Stomach (tissue), 9 donors: ENCODE data around the gene RPL10A. TPM values are rescaled to one million over a fixed set of nuclear protein-coding genes. Genes with fewer than 3 reads are reported as not detected.
A peak's percentile ranks its signal among the peaks of the same experiment; 100 is the strongest.

Experiments
- DNase-seq, 2 donors: peaks; one replicate each; pipeline versions ENCODE4 v3.0.0 to v3.0.0-alpha.2; 2013 to 2019
- H3K27ac ChIP-seq, 5 donors: fragments of 200-600 bp in 4 of 5; sonication (generic) in 4 of 5; one replicate each; pipeline ENCODE4 v1.5.1; 2013 to 2019; ENCODE audit warnings: mild to moderate bottlenecking in 1 of 5, moderate library complexity in 1 of 5
- H3K27me3 ChIP-seq, 3 donors: fragments of 200-600 bp; sonication (generic); one replicate each; pipeline ENCODE4 v1.5.1; 2017 to 2019; ENCODE audit warnings: mixed run types in 1 of 3
- H3K36me3 ChIP-seq, 4 donors: fragments of 200-600 bp; sonication (generic); 1 replicate in 3 of 4; 2 replicates in 1 of 4; pipeline ENCODE4 v1.5.1; 2016 to 2019
- H3K4me1 ChIP-seq, 4 donors: fragments of 200-600 bp; sonication (generic); one replicate each; pipeline ENCODE4 v1.5.1; 2016 to 2019
- H3K4me3 ChIP-seq, 4 donors: fragments of 200-600 bp; sonication (generic) in 3 of 4; one replicate each; pipeline ENCODE4 v1.5.1; 2016 to 2019; ENCODE audit warnings: mild to moderate bottlenecking in 1 of 4
- H3K9me3 ChIP-seq, 4 donors: fragments of 200-600 bp; sonication (generic); one replicate each; pipeline ENCODE4 v1.5.1; 2016 to 2019
- CTCF ChIP-seq, 7 experiments: fragments of 450-650 bp in 4 of 7; fragments of 200-600 bp in 3 of 7; sonication (generic) in 3 of 7; IDR thresholded peaks; one replicate each; pipeline ENCODE4 v1.5.1; 2016 to 2019; ENCODE audit warnings: antibody characterized with exemption in 7 of 7, control low read depth in 2 of 7, mild to moderate bottlenecking in 1 of 7
- EP300 ChIP-seq: sonication (generic); formaldehyde crosslinking; IDR thresholded peaks from one replicate; pipeline ENCODE4 v1.6.1; 2017; ENCODE audit warnings: antibody characterized with exemption
- POLR2A ChIP-seq, 4 donors: fragments of 450-650 bp; IDR thresholded peaks; one replicate each; pipeline ENCODE4 v1.6.1; 2016; ENCODE audit warnings: antibody characterized with exemption in 4 of 4, control low read depth in 2 of 4, mild to moderate bottlenecking in 1 of 4, moderate library complexity in 1 of 4
- POLR2AphosphoS5 ChIP-seq, 3 donors: sonication (generic); formaldehyde crosslinking; IDR thresholded peaks; one replicate each; pipeline ENCODE4 v1.6.1; 2016; ENCODE audit warnings: antibody characterized with exemption in 3 of 3
- WGBS, 5 donors: extraction: QIAGEN DNeasy Blood & Tissue Kit in 3 of 5; methylation state at CpG; one replicate each; pipeline versions ENCODE4 v1.1.5 to v1.1.7; 2013 to 2018; 5-methylcytosine and 5-hydroxymethylcytosine counted together
- intact Hi-C: fragments of 100-400 bp; cut with DNase I; formaldehyde crosslinking; loops from one replicate; pipeline ENCODE4 v1.15.1; 2023; ENCODE audit warnings: low total_unique reads
- polyA plus RNA-seq, 3 donors: library from polyadenylated mRNA; stranded (reverse); fragments of 200-250 nt; gene quantifications; one replicate each; pipeline ENCODE4 v1.2.3, GENCODE V29; 2013
- total RNA-seq, 5 donors: library from RNA; depleted of rRNA; stranded (reverse); fragments of >200 nt; gene quantifications; one replicate each; pipeline versions ENCODE4 v1.1.0 to v1.2.3, GENCODE V29; 2014 to 2016
- donor health status: healthy with polysubstance abuse.
- donor health status: Bipolar disorder and iron deficiency.
- donor health status: healthy.

RPL10A gene
- total and polyA plus RNA-seq, 8 donors, result 584 to 2,710 (median 1,962) TPM

GRCh38 chr6:35452183-35453090 lies 15.8 kb upstream of the RPL10A start, which contains the start of gene FANCE:
Gene FANCE (plus strand): TSS chr6:35452338. CDS start chr6:35452546, 208 bp downstream.
- intact Hi-C loops, result loop anchor here (5.0 kb wide), 2 partner anchors 110 to 155 kb away; partner anchors contain the start of genes DEF6 and PPARD
- TF ChIP-seq CTCF (IDR thresholded peaks at IDR 0.05) (no peak), POLR2AphosphoS5 (IDR thresholded peaks at IDR 0.05) (peak; percentile 54 to 91 (median 63)), EP300 (no peak), POLR2A (IDR thresholded peaks at IDR 0.05) (no peak)
- Histone ChIP-seq H3K9me3 (no peaks in the 10 kb centered on the region), H3K36me3 (peaks cover 0 to 21% (median 19%) of the 10 kb centered on the region in 4 donors), H3K4me1 (peaks cover 15 to 32% (median 25%) of the 10 kb centered on the region in 4 donors), H3K27ac (peak within 1 kb of the TSS; percentile 61 to 88 (median 80)), H3K4me3 (peak within 1 kb of the TSS; percentile 58 to 78 (median 71)), H3K27me3 (no peaks in the 10 kb centered on the region)
- DNase-seq, result peak; percentile 97 to 98
- 0 to 2% (median 1%) methylated on average over 16 to 87 of the region's 87 CpGs for WGBS, 5 donors

- Histone ChIP-seq H3K27ac (peak overlapping the region in 1 of 5 donors; percentile 88), H3K36me3 (peaks cover 0 to 29% (median 23%) of the 10 kb centered on the region in 4 donors), H3K27me3 (no peaks in the 10 kb centered on the region), H3K4me3 (peak overlapping the region; percentile 58 to 78 (median 71)), H3K4me1 (peaks cover 15 to 32% (median 25%) of the 10 kb centered on the region in 4 donors), H3K9me3 (no peaks in the 10 kb centered on the region)
- TF ChIP-seq CTCF (IDR thresholded peaks at IDR 0.05) (no peak), POLR2A (IDR thresholded peaks at IDR 0.05) (no peak), POLR2AphosphoS5 (IDR thresholded peaks at IDR 0.05) (no peak), EP300 (no peak)
- DNase-seq, result no peak
- intact Hi-C loops, result loop anchor here (5.0 kb wide), 2 partner anchors 111 to 156 kb away; partner anchors contain the start of genes DEF6 and PPARD
- WGBS, 5 donors, result 8 to 23% (median 18%) methylated on average over 3 of the region's 3 CpGs
These were observed 15.0 kb upstream of the RPL10A start for GRCh38 chr6:35453236-35453635.

GRCh38 chr6:35454391-35455110 lies 13.7 kb upstream of the RPL10A start:
- Histone ChIP-seq H3K4me1 (peaks cover 15 to 32% (median 25%) of the 10 kb centered on the region in 4 donors), H3K27ac (no peak overlapping the region), H3K27me3 (no peaks in the 10 kb centered on the region), H3K4me3 (no peak overlapping the region), H3K9me3 (no peaks in the 10 kb centered on the region), H3K36me3 (peaks cover 2 to 41% (median 31%) of the 10 kb centered on the region in 4 donors)
- no peak for DNase-seq
- intact Hi-C loops, result loop anchor here (5.0 kb wide), 2 partner anchors 112 to 157 kb away; partner anchors contain the start of genes DEF6 and PPARD
- WGBS, 5 donors, result 84 to 95% (median 94%) methylated on average over 9 of the region's 9 CpGs
- TF ChIP-seq POLR2A (IDR thresholded peaks at IDR 0.05), result no peak
- TF ChIP-seq POLR2AphosphoS5 (IDR thresholded peaks at IDR 0.05), result no peak
- no peak for TF ChIP-seq EP300
- TF ChIP-seq CTCF (IDR thresholded peaks at IDR 0.05), result no peak

- Histone ChIP-seq H3K36me3 (peaks cover 3 to 72% (median 51%) of the 10 kb centered on the region in 4 donors), H3K4me1 (peaks cover 6 to 20% (median 13%) of the 10 kb centered on the region in 4 donors), H3K27me3 (no peaks in the 10 kb centered on the region), H3K4me3 (no peak overlapping the region), H3K27ac (no peak overlapping the region), H3K9me3 (no peaks in the 10 kb centered on the region)
- intact Hi-C loops, result no loop called here
- TF ChIP-seq POLR2A (IDR thresholded peaks at IDR 0.05) (no peak), EP300 (no peak), CTCF (IDR thresholded peaks at IDR 0.05) (no peak), POLR2AphosphoS5 (IDR thresholded peaks at IDR 0.05) (no peak)
- no peak for DNase-seq
- 53 to 69% (median 59%) methylated on average over 4 of the region's 4 CpGs for WGBS, 5 donors
These were observed 10.3 kb upstream of the RPL10A start for GRCh38 chr6:35457907-35458306.
